GM23248 (cell line): Measurements from ENCODE around the gene MT1E. TPM values are rescaled to one million over a fixed set of nuclear protein-coding genes. Genes with fewer than 3 reads are reported as not detected.

Experiments used
- DNase-seq: peaks from one replicate; pipeline ENCODE4 v3.0.0-alpha.2; 2015
- H2AFZ ChIP-seq: fragments of 200-600 bp; sonication (generic); 2 replicates; pipeline ENCODE4 v1.6.1; 2016; ENCODE audit warnings: antibody characterized with exemption
- H3F3A ChIP-seq: fragments of 200-600 bp; sonication (generic); 2 replicates; pipeline ENCODE4 v1.6.1; 2016; ENCODE audit warnings: mild to moderate bottlenecking, antibody characterized with exemption, mixed run types; ENCODE audit not compliant: insufficient read depth
- H3K27ac ChIP-seq: fragments of 200-600 bp; sonication (generic); 2 replicates; pipeline ENCODE4 v1.5.1; 2016; ENCODE audit warnings: mild to moderate bottlenecking
- H3K27me3 ChIP-seq: fragments of 200-600 bp; sonication (generic); replicated peaks from 2 replicates; pipeline ENCODE4 v1.6.1; 2016; ENCODE audit warnings: mild to moderate bottlenecking; ENCODE audit not compliant: insufficient read depth
- H3K36me3 ChIP-seq: fragments of 200-600 bp; sonication (generic); 2 replicates; pipeline ENCODE4 v1.6.1; 2016; ENCODE audit warnings: low read depth, mild to moderate bottlenecking
- H3K4me1 ChIP-seq: fragments of 200-600 bp; sonication (generic); 2 replicates; pipeline ENCODE4 v1.6.1; 2016; ENCODE audit warnings: mild to moderate bottlenecking; ENCODE audit not compliant: insufficient read depth
- H3K4me2 ChIP-seq: fragments of 200-600 bp; sonication (generic); one replicate; pipeline ENCODE4 v1.6.1; 2016; ENCODE audit warnings: mild to moderate bottlenecking; ENCODE audit not compliant: unreplicated experiment
- H3K4me3 ChIP-seq: fragments of 200-600 bp; sonication (generic); 2 replicates; pipeline ENCODE4 v1.5.1; 2016; ENCODE audit warnings: mild to moderate bottlenecking
- H3K79me2 ChIP-seq: fragments of 200-600 bp; sonication (generic); 2 replicates; pipeline ENCODE4 v1.6.1; 2016; ENCODE audit warnings: mild to moderate bottlenecking; ENCODE audit not compliant: insufficient read depth
- H3K9ac ChIP-seq: fragments of 200-600 bp; sonication (generic); 2 replicates; pipeline ENCODE4 v1.6.1; 2016; ENCODE audit warnings: mild to moderate bottlenecking
- H3K9me2 ChIP-seq: fragments of 200-600 bp; sonication (generic); 2 replicates; pipeline ENCODE4 v1.6.1; 2016; ENCODE audit warnings: mixed run types, mild to moderate bottlenecking, moderate library complexity; ENCODE audit not compliant: insufficient read depth
- H3K9me3 ChIP-seq: fragments of 200-600 bp; sonication (generic); one replicate; pipeline ENCODE4 v1.6.1; 2017; ENCODE audit warnings: low read depth
- H4K20me1 ChIP-seq: fragments of 200-600 bp; sonication (generic); 2 replicates; pipeline ENCODE4 v1.6.0; 2016; ENCODE audit not compliant: insufficient read depth
- EZH2 ChIP-seq: fragments of 200-600 bp; sonication (generic); IDR thresholded peaks from 2 replicates; pipeline ENCODE4 v1.6.1; 2018; ENCODE audit warnings: antibody characterized with exemption, mild to moderate bottlenecking; ENCODE audit not compliant: insufficient read depth, poor library complexity, severe bottlenecking
- EZH2phosphoT487 ChIP-seq: fragments of 200-600 bp; sonication (generic); IDR thresholded peaks from 2 replicates; pipeline ENCODE4 v1.6.1; 2018; ENCODE audit warnings: antibody characterized with exemption, moderate library complexity, mild to moderate bottlenecking, low read depth; ENCODE audit not compliant: insufficient read depth
- WGBS, 2 experiments: methylation state at CpG; one replicate each; pipeline ENCODE4 v1.1.6; 2015 to 2017; ENCODE audit warnings: low lambda C conversion rate in 2 of 2, low coverage in 1 of 2; ENCODE audit errors: missing lambda C conversion rate in 2 of 2; 5-methylcytosine and 5-hydroxymethylcytosine counted together
- in situ Hi-C: fragments of 300-500 bp; cut with MboI; formaldehyde crosslinking; loops from 2 replicates; pipeline ENCODE4 v1.15.0; 2020
- polyA plus RNA-seq: library from polyadenylated mRNA; unstranded; fragments of >200 nt; fragmentation: Nextera tagmentation; extraction: Ambion mirVana; gene quantifications from 2 replicates; pipeline ENCODE4 v1.2.1, GENCODE V29; 2016
- total RNA-seq: library from RNA; depleted of rRNA; stranded (reverse); fragments of >200 nt; shearing (Covaris generic); gene quantifications from 2 replicates; pipeline ENCODE4 v1.2.3, GENCODE V29; 2014

MT1E gene
- total and polyA plus RNA-seq, 2 experiments from 2014 or later = 178 to 329 TPM

DNA sequence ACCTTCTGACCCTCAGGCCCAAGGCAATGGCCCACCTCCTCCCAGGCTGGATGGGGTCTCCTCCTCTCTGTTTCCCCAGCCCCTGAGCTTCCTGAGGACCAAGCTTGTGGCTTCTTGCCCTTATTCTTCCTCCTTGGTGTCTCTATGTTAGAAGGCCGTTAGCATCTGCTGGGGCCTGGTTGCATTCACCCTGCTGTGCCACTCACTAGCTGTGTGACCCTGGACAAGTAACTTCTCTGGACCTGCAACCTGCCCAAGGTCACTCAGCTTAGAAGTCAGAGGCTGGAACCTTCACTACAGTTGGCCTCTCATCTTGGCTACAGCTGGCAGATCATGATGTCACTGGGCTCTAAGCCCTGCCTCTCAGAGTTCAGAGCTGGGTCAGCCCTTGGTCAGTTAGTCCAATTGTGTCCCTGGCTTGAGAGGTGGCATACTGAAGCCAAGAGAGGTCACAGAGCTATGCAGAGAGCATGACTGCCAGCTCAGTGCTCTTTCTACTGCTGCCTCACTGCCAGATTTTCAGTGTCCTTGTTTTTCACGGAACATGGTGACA is 14.2 kb upstream of the MT1E start:
- 5 to 10% methylated on average over 1 to 2 of the region's 2 CpGs for WGBS, 2 experiments
- peak overlapping the region; percentile 92 for H3K4me2 ChIP-seq
- H4K20me1 ChIP-seq = no peaks in the 10 kb centered on the region
- H3K27me3 ChIP-seq = no peaks in the 10 kb centered on the region
- H3K4me3 ChIP-seq = peak overlapping the region; percentile 95; the same call in 1 of the 2 replicates
- H3K9me3 ChIP-seq = no peaks in the 10 kb centered on the region
- TF ChIP-seq EZH2 (no peak), EZH2phosphoT487 (no peak)
- H3K79me2 ChIP-seq = peaks cover 12% of the 10 kb centered on the region; the same call in 1 of the 2 replicates
- H2AFZ ChIP-seq = peak overlapping the region; percentile 20; the same call in 1 of the 2 replicates
- DNase-seq = peak; percentile 75
- peaks cover 79% of the 10 kb centered on the region for H3F3A ChIP-seq
- peak overlapping the region; percentile 100 for H3K27ac ChIP-seq
- in situ Hi-C loops = no loop called here
- H3K9me2 ChIP-seq = no peaks in the 10 kb centered on the region
- no peaks in the 10 kb centered on the region for H3K36me3 ChIP-seq
- H3K9ac ChIP-seq = peak overlapping the region; percentile 96
- H3K4me1 ChIP-seq = peaks cover 74% of the 10 kb centered on the region

DNA sequence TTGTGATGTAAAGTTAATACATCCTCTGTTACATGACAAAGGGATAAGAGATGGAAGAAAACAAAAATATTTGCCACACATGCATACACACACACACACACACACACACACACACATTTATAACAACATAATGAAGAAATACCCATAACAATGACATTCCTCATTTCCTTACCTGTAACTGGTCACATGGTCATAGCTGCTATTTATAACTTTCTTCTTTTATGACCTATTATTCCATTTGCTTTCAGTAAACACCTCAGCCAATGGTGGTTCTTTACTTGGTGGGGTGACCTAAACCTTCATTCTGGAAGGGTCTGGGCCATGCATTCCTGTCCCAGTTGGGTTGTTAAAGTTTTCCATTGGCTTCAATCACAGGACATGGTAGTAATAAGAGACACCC is 11.9 kb upstream of the MT1E start:
- H3K4me2 ChIP-seq = no peak overlapping the region
- H4K20me1 ChIP-seq = no peaks in the 10 kb centered on the region
- H3K36me3 ChIP-seq = no peaks in the 10 kb centered on the region
- H2AFZ ChIP-seq = no peak overlapping the region
- H3F3A ChIP-seq = peaks cover 62% of the 10 kb centered on the region
- in situ Hi-C loops = no loop called here
- no peak overlapping the region for H3K9ac ChIP-seq
- H3K27me3 ChIP-seq = no peaks in the 10 kb centered on the region
- TF ChIP-seq EZH2phosphoT487 (no peak), EZH2 (no peak)
- H3K27ac ChIP-seq = no peak overlapping the region
- DNase-seq = no peak
- no peak overlapping the region for H3K4me3 ChIP-seq
- H3K79me2 ChIP-seq = peaks cover 10% of the 10 kb centered on the region; the same call in 1 of the 2 replicates
- peaks cover 62% of the 10 kb centered on the region for H3K4me1 ChIP-seq
- H3K9me2 ChIP-seq = no peaks in the 10 kb centered on the region
- H3K9me3 ChIP-seq = no peaks in the 10 kb centered on the region

DNA sequence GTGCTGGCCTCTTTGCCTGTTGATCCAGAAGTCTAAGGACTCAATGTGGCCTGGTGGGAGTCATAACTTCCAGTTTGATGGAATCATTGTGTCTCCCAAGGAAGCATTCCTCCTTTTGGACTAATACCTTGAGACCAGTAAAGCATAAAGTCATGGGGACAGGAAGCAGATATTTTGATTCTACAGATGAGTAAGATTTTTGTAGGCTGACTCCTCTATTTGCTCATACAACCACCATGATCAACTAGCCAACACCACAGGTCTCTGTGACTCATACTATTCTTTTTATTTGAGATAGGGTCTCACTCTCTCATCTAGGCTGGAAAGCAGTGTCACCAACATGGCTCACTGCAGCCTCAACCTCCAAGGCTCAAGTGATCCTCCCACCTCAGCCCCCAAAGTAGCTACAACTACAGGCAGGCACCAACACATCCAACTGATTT is 11.0 kb upstream of the MT1E start:
- in situ Hi-C loops = no loop called here
- H4K20me1 ChIP-seq = no peaks in the 10 kb centered on the region
- 0 out of 2 replicates have a peak, but pooled peaks cover 3% of the 10 kb centered on the region for H3K79me2 ChIP-seq
- DNase-seq = peak; percentile 74
- H3K27me3 ChIP-seq = no peaks in the 10 kb centered on the region
- no peak overlapping the region for H3K9ac ChIP-seq
- TF ChIP-seq EZH2 (no peak), EZH2phosphoT487 (no peak)
- H3K9me2 ChIP-seq = no peaks in the 10 kb centered on the region
- no peak overlapping the region for H3K4me3 ChIP-seq
- no peaks in the 10 kb centered on the region for H3K36me3 ChIP-seq
- peaks cover 54% of the 10 kb centered on the region for H3F3A ChIP-seq
- H3K9me3 ChIP-seq = no peaks in the 10 kb centered on the region
- no peak overlapping the region for H3K4me2 ChIP-seq
- H3K27ac ChIP-seq = peak overlapping the region; percentile 74
- H3K4me1 ChIP-seq = peaks cover 62% of the 10 kb centered on the region
- no peak overlapping the region for H2AFZ ChIP-seq

DNA sequence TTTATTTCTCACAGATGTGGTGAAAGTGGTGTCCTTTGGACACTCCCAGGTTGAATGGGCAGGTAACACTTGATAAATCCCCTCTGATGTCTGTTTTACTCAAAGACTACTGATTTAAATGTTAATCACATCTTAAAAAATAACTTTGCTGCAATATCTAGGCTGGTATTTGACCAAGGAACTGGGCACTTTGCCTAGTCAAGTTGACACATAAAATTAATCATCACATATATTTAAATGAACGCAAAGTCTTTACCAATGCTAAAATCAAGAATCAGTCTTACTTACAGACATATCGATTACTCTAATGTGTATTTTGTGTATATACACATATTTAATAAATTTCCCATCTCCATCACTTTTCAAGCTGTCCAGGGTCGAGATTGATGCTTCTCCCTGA is 10.2 kb upstream of the MT1E start:
- 65 to 69% methylated on average over 3 of the region's 3 CpGs for WGBS, 2 experiments
- TF ChIP-seq EZH2phosphoT487 (no peak), EZH2 (no peak)
- Histone ChIP-seq H3K27me3 (no peaks in the 10 kb centered on the region), H3K4me2 (no peak overlapping the region), H3F3A (peaks cover 47% of the 10 kb centered on the region), H3K4me3 (no peak overlapping the region), H3K36me3 (no peaks in the 10 kb centered on the region), H3K4me1 (peaks cover 58% of the 10 kb centered on the region), H3K9me3 (no peaks in the 10 kb centered on the region), H3K9me2 (no peaks in the 10 kb centered on the region), H3K9ac (no peak overlapping the region), H3K27ac (peak overlapping the region; percentile 74), H4K20me1 (no peaks in the 10 kb centered on the region), H2AFZ (no peak overlapping the region), H3K79me2 (0 out of 2 replicates have a peak, but pooled peaks cover 3% of the 10 kb centered on the region)
- in situ Hi-C loops = no loop called here
- DNase-seq = peak; percentile 72
